Measurements from ENCODE around the gene CNPY4.

The CNPY4 gene

DNA sequence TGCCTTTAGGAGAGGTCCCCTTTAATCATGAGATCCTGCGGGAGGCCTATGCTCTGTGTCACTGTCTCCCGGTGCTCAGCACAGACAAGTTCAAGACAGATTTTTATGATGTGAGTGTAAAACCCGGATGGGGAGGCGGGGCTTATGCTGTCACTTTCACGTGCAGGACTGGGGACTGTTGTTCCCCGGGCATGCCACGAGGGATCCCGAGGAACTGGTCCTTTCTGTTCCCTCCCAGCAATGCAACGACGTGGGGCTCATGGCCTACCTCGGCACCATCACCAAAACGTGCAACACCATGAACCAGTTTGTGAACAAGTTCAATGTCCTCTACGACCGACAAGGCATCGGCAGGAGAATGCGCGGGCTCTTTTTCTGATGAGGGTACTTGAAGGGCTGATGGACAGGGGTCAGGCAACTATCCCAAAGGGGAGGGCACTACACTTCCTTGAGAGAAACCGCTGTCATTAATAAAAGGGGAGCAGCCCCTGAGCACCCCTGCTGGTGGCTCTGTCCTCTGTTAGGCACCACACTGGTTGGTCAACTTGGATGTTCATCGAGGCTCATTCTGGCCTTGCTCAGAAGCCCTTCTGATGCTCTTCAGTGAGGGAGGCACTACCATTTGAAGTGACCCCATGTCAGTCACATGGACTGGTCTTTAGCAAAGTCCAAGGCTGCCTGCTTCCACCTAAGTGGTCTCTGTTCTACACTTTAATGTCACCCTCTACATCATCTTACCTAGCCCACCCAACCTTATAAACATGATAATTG is 27.8 kb upstream of the CNPY4 start:
- DNase-seq: peak; percentile 22

DNA sequence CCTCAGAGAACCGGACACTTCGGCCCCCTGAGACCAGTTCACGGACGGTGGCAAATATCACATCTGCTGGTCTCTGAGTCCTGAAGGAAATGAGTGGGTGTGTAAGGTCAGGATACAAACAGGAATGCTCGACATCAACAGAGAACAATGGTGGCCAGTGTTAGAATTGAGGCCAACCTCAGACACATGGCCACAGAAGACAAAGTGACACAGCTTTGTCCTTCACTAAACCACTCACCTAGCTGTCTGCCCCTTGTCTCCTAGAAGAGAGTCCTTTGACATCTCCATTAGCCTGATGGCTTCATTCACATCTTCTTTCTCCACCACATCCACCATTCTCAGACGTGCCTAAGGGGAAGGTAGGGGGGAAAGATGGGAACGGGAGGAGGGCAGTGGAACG is 26.4 kb upstream of the CNPY4 start:
- no peak for DNase-seq

DNA sequence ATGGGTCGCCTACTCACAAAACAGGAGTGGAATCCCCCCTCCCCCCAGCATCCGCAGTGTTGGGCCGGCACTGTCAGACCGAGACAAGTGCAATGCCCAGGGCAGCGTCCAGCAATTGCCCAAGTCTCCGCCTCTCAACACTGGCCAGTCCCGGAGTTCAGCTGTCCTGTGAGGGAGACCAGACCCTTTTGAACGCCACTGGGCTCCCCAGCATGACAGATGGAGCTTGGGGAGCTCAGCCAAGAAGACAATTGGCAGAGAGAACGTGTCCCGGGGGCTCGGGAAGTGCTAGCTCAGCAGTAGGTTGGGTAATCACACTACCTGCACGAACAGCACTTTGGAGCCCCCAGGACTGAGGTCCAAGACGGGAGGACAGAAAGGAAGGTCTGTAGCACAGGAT is 25.9 kb upstream of the CNPY4 start:
- no peak for DNase-seq

DNA sequence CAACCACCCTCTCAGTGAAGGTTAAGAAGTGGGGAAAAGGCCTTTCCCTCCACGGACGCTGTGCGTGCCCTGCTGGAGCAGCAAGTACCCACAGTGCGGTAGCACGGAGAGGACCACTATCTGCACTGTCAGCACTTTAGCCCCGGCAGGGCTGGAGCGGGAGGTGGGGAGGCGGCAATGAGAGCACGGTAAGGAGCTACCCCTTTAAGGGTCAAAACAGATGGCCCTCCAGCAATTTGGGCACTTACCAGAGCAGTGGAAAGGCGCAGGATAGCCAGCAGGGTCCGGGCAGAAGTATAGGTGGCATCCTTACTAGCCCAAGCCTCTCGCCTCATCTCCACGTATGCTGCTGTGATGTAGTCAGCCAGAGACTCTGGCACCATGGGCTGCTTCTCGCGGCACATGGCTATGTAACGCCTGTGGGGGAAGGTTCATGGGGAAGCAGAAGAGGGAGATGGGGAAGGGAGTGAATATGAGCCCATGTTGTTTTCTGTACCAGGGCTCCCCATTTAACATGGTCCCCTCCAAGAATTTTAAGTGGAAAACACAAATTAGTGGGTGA is 25.4 kb upstream of the CNPY4 start:
- DNase-seq: no peak

DNA sequence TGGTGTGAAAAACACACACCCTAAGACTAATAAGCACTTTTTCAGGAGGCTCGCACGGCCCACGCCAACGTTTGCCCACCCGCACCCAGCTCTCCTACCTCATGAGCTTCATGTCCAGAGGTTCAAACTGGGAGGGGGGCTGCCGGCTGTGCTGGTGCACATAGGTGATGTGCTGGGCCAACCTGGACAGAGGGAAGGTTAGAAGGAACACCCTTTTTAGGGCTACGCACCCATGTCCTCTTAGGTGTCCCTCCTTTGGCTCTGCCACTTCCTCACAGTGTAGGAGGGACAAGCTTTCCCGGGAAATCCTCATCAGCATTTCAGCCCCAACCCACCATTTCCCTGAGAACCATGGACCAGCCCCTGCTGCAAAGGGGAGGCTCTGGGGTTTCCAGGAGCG is 24.1 kb upstream of the CNPY4 start:
- DNase-seq: no peak

DNA sequence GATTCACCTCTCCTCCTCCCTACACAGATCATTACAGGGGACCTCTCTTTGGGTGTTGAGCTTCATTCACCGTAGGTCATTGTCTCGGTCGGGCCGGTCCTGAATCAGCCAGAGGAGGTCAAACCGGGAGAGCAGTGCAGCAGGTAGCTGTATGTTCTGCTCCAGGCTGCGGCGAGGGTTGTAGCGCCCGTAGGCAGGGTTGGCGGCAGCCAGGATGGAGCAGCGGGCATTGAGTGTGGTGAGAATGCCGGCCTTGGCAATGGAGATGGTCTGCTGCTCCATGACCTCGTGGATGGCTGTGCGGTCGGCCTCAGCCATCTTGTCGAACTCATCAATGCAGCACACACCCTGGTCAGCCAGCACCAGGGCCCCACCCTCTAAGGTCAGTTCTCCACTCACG is 23.7 kb upstream of the CNPY4 start:
- DNase-seq: no peak

DNA sequence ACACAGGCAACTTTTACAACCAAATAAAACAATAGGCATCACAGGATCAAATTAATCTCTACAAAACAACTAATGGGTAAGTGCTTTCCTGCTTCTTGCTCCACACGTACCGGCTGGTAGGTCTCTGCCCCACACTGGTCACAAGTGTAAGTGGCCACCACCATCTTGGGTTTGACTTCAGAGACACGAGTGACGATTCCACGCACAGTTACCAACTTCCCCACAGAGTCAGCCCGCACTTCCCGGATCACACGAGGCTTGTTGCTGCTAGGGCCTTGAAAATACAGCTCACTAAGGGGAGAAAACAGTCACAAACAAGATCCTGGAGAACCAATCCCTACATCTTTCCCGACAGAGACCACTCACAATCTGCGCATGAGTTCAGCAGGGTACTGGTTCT is 20.5 kb upstream of the CNPY4 start:
- no peak for DNase-seq

DNA sequence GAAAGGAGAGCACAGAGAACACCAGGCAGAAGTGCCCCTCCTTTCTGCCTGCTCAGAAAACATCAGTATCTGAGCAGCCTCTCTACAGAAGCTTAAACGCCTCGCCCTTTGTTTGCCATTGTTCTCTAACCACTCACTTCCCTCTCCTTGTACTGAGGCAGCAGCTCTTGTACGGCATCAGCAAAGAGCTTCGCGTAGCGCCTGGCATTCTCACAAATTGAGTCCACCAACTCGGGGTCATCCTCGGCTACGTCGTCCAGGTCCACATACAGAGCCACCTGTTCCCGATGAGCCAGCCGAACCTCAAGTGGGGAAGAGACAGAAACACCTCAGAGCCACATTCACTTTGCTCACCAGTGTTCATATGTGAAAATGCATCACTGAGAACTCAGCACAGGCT is 20.0 kb upstream of the CNPY4 start:
- no peak for DNase-seq

DNA sequence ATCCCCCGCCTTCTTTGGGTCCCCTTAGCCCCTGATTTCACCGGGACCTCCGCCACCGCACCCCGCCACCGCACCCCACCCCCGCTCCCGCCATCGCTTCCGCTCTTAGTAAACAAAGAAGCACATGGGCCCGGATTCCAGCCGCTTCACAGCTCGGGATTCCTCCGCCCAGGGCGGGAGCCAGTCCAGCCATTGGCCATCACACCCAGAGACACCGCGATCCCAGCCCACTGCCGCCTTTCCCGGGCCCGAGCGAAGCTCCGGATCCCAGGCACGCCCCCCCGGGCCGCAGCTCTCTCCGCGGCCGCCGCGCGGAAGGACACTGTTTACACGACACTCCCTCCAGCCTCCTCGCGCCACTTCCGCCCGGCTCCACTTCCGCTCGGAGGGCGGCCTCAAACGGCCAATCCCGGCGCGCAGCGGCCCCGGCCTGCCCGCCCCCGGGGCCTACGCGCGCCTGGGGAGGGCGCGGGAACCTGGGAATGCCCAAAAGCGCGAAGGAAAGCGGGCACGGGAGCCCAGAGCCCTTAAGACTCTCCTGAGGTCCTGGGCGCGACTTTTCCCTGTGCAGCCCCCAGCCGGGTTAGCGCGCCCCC is 18.9 kb upstream of the CNPY4 start:
- DNase-seq: peak; percentile 87

DNA sequence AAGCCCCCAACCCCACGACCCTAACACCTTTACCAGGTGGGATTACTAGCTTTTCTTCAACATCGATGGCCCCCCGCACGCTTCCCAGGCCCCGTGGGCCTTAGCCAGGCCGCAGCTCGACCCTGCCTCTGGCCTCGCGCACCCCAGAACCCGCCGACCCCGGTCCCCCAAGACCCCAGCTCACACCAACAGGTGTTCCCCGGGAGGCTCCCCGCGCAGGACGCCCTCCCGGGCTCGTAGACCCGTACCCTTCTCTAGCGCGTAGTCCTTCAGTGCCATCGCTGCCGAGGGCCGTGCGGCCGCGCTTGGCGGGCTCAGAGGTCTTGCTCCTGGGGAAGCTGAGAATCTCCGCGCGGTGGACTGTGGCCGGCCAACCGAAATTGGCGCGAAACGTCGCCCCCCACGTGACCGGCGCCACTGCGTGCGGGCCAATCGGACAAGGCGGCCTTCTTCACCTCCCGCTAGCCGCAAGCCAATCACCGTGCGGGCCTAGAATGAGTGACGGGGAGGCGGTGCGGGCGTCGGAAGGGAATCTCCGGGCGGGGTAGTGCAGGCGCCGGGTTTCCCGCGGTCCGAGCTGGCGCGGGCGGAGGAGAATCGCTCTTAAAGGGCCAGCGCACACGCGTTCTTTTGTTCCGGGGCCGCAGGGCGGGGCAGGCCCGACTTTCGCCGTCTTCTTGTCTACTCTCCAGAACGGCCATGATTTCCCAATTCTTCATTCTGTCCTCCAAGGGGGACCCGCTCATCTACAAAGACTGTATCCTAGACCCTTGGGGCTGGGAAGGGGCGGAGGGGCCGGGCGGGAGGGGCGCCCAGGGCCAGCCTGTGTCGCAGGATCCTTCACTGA is 18.2 kb upstream of the CNPY4 start, which contains the start of the genes AP4M1 and MCM7:
Gene AP4M1 (plus strand): TSS at position 628 of the 847 bp plus-strand sequence. CDS start 72 bp downstream, at position 700.
Gene MCM7 (minus strand): TSS at position 382 of the 847 bp plus-strand sequence. CDS start 103 bp downstream, at position 279.
- peak; percentile 99 for DNase-seq

DNA sequence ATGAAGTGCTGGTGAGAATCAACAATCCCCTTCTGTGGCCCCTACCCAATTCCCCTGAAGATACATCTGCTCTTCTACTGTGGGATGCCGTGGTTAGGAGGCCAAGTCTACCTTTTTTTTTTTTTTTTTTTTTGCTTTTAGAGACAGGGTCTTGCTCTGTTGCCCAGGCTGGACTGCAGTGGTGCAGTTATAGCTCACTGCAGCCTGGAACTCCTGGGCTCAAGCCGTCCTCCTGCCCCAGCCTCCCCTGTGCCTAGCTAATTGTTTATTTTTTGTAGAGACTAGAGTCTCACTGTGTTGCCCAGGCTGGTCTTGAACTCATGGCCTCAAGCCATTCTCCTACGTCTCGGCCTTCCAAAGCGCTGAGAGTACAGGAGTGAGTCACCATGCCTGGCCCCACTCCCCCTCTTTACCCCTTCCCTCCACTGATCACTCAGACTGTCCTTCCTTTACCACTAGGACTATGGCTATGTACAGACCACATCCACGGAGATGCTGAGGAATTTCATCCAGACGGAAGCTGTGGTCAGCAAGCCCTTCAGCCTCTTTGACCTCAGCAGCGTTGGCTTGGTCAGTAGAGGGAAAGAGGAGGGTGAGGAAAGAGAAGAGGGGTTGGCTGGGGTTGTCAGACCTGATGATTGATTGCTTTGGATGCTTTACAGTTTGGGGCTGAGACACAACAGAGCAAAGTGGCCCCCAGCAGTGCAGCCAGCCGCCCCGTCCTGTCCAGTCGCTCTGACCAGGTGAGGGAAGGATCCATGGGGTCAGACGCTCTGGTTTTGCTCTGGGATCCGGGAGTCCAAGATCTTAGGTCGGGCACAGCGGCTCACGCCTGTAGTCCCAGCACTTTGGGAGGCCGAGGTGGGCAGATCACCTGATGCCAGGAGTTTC is 16.2 kb upstream of the CNPY4 start:
- DNase-seq: no peak

DNA sequence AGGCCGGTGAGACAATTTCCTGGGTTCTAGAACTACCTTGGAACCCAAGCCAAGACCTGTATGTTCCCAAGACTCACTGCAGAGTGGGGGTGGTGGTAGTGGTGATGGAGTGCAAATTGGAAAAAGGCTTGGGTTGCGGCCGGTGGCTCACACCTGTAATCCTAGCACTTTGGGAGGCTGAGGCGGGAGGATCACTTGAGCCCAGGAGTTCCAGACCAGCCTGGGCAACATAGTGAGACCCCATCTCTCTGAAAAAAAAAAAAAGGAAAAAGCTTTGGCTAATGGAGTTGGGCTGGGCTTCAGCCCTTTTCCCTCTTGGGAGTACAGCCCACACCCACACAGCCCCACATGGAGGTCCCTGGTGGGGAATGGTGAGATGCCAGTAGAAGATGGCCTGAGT is 13.9 kb upstream of the CNPY4 start:
- DNase-seq: no peak

DNA sequence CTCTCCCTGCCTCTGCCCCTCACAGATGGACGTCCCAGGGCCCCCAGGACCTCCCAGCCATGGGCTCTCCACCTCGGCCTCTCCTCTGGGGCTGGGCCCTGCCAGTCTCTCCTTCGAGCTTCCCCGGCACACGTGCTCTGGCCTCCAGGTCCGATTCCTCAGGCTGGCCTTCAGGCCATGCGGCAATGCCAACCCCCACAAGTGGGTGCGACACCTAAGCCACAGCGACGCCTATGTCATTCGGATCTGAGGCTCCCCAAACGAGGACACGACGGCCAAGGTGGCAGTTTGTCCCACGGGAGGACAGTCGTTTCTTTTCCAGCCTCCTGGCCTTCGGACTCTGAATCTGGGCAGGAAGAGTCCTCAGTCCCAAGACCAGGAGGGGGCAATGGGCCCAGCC is 12.8 kb upstream of the CNPY4 start:
- no peak for DNase-seq

DNA sequence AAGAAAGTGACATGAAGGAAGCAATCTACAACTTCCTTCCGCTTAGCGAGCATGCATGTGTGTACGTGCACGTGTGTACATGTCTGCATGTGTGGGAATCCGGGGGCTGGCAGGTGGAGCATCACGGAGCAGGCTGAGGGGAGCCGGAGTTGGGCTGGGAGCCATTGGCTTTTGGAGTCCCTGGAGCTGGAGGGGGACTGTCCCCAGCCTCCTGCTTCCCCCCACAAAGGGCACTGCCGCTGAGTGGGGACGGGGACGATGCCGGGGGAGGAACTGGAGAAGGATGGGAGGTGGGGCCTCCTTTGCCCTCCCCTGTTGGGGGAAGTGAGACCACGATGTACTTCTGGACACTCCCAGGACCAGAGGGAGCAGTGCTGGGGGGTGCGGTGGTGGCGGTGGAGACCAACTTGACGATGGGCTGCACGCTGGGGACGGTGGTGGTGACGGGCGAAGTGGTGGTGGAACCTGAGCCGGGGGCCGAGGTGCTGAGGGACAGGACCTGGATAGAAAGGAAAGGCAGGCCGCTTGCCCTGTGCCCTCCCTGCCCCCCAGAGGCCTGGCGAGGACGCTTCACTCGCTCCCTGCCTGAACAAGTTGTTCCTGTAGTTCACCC is 12.2 kb upstream of the CNPY4 start:
- no peak for DNase-seq

DNA sequence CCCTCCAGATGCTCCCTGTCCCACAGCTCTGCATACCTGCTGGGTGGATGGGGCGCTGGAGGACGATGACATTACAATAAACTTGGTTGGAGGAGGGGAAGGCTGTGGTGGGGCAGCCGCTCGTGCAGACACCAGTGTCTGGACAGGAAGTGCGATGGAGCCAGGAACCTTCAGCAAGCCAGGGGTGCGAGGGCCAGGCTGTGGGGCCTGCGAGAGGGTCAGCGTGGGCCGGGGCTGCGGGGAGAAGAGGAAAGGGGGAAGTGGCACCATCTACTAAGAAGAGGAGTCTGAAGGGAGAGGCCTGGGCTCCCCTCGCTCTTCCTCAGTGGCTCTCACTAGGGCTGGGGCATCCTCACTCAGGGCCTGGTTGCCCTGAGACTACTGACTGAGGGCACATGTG is 11.5 kb upstream of the CNPY4 start:
- DNase-seq: no peak

DNA sequence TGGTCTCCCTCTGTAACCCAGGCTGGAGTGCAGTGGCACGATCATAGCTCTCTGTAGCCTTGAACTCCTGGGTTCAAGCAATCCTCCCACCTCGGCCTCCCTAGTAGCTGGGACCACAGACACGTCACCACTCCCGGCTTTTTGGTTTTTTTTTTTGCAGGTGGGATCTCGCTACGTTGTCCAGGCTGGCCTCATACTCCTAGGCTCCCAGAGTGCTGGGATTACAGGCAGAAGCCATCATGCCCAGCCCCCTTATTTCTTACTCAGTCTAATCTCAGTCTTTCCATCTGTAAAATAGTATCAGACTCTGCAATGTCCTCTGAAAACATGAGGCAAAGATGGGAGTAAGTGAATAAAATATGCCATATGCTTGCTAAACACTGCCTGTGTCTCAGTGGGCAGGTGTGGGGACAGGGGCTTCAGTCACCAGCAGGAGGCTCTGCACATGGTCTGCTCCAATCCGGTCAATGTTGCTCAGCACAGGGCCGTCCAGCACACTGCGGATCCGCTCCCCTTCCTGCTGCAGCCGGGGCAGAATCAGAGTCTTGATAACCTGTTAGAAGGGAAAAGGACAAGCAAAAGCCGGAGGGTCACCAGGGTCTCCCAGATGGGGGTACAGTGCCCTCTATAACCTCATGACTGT is 9.8 kb upstream of the CNPY4 start:
- no peak for DNase-seq

DNA sequence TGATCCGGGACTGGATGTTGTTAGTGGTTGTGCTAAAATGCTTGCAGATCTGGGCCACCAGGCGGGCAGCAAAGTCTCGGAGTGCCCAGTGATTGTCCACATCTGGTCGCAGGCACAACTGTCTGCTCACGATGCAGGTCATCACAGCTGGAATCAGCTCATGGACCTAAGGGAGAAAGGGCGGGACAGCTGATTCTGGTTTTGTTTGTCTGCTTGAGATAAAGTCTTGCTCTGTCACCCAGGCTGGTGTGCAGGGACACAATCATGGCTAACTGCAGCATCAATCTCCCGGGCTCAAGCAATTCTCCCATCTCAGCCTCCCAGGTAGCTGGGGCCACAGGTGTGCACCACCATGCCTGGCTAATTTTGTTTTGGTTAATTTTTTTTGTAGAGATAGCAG is 8.3 kb upstream of the CNPY4 start:
- DNase-seq: no peak

DNA sequence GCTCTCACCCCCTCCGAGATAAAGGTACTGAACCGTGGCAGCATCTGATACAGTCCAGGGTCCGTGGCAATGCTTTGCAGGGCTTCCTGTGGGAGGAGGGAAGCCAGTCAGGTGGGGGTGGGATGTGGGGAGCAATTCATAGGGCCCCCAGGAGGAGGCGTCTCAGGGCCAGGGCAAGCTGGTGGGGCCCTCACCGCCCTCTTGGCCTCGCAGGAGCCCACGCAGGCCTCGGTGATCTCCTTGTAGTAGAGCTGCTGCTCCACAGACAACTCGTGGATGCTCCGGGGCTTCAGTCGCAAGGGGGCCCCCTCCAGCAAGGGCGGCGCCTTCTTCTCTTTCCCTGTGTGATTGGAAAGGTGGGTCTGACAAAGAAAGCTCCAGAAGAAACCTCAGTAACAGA is 7.5 kb upstream of the CNPY4 start:
- no peak for DNase-seq

DNA sequence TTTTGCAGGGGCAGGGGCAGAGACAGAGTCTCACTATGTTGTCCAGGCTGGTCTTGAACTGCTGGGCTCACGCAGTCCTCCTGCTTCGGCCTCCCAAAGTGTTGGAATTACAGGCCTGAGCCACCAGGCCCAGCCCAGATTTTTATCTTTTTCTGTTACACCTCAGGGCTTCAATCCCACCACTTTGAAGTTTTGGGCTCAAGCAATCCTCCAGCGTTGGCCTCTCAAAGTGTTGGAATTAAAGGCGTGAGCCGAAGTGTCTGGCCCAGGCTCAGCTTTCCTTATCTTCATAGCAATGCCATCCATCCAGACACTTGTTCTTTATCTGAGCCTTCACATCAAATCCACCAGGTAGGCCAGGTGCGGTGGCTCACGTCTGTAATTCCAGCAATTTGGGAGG is 4.4 kb upstream of the CNPY4 start:
- DNase-seq: no peak

DNA sequence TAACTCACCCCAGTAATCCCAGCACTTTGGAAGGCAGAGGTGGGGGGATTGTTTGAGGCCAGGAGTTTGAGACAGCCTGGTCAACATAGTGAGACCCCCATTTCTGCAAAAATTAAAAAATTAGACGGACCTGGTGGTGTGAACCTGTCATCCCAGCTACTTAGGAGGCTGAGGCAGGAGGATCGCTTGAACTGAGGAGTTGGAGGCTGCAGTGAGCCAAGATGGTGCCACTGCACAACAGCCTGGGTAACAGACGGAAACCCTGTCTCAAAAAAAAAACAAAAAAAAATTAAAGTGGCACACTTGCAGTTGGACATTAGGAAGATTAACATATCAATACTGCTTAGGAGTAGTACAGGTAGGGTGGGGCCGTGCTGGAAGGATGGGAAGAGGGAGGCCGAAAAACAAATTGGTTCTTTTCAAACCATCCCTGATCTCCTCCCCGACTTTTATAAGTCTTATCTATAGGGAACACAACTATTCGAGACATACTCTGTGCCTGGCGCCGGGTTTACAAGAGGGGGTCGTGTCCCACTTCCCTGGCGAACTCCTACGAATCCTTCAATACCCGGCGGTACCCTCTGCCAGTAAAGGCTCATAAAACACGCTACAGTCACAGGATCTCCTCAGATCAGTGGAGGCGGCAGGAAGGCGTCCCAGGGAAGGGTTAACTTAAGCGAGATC is 904 bp upstream of the CNPY4 start:
- no peak for DNase-seq

Measured in stimulated activated CD4-positive, alpha-beta T cell treated with anti-CD3 and anti-CD28 coated beads, Interleukin-1b, Interleukin-23, amount 100 ng/mL, for 48 hours (primary cell).